Kidney epithelial cell (primary cell): Measurements from ENCODE around the gene LYSMD3. TPM values are rescaled to one million over a fixed set of nuclear protein-coding genes. Genes with fewer than 3 reads are reported as not detected.

Experiments used
- DNase-seq: peaks from one replicate; pipeline ENCODE4 v3.0.0-alpha.2; 2010; ENCODE audit warnings: low read depth
- H3K27me3 ChIP-seq: 2 replicates; pipeline ENCODE4 v1.6.0; 2011; ENCODE audit warnings: low read length; ENCODE audit not compliant: control insufficient read depth, insufficient read depth
- H3K36me3 ChIP-seq: 2 replicates; pipeline ENCODE4 v1.5.1; 2011; ENCODE audit warnings: low read length; ENCODE audit not compliant: control insufficient read depth, insufficient read depth
- H3K4me3 ChIP-seq: 2 replicates; pipeline ENCODE4 v1.5.1; 2011; ENCODE audit warnings: low read depth, mild to moderate bottlenecking, control low read depth, low read length
- total RNA-seq: library from RNA; depleted of rRNA; stranded (reverse); fragments of >200 nt; gene quantifications from 2 replicates; pipeline ENCODE4 v1.2.3, GENCODE V29; 2015
- TF ChIP-seq, protein P1 (sequence below): IDR thresholded peaks from 2 replicates; pipeline ENCODE4 v1.5.1; 2011; ENCODE audit warnings: mild to moderate bottlenecking, moderate library complexity, low read length, control low read depth, inconsistent platforms; ENCODE audit not compliant: insufficient read depth, poor library complexity, severe bottlenecking

The LYSMD3 gene
- total RNA-seq, 1 donor from 2014 or later: 16.2 TPM

DNA sequence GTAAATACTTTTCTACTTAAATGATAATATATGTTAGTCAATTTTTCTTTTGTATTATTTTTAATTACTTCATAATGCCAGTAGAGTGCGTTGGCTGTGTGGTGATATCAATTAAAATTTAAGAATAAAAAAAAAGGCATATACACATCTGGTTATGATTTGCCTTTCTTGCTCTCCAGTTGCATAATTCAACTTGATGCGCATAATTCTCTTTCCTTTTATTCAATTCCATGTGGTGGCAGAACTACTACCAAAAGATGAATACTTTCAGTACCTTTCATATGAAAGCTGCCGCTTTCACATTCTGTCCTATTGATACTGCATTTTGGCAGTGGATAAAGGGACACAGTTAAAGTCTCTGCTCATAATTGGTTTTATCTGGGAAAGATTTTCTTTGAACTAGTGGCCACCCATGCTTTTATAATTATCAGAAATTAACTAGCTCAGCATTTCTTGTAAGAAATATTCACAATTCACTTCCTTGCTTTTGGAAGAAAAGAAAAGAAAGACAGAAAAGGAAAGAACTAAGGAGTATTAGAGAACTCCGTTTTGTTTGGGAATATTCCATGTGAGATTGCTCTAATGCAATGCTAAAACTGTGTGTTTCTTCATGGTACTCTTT lies 16.9 kb upstream of the LYSMD3 start:
- Histone ChIP-seq H3K36me3 (no peaks in the 10 kb centered on the region), H3K4me3 (no peak overlapping the region), H3K27me3 (no peaks in the 10 kb centered on the region)
- no peak for DNase-seq
- TF ChIP-seq, protein P1, sequence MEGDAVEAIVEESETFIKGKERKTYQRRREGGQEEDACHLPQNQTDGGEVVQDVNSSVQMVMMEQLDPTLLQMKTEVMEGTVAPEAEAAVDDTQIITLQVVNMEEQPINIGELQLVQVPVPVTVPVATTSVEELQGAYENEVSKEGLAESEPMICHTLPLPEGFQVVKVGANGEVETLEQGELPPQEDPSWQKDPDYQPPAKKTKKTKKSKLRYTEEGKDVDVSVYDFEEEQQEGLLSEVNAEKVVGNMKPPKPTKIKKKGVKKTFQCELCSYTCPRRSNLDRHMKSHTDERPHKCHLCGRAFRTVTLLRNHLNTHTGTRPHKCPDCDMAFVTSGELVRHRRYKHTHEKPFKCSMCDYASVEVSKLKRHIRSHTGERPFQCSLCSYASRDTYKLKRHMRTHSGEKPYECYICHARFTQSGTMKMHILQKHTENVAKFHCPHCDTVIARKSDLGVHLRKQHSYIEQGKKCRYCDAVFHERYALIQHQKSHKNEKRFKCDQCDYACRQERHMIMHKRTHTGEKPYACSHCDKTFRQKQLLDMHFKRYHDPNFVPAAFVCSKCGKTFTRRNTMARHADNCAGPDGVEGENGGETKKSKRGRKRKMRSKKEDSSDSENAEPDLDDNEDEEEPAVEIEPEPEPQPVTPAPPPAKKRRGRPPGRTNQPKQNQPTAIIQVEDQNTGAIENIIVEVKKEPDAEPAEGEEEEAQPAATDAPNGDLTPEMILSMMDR: no peak

DNA sequence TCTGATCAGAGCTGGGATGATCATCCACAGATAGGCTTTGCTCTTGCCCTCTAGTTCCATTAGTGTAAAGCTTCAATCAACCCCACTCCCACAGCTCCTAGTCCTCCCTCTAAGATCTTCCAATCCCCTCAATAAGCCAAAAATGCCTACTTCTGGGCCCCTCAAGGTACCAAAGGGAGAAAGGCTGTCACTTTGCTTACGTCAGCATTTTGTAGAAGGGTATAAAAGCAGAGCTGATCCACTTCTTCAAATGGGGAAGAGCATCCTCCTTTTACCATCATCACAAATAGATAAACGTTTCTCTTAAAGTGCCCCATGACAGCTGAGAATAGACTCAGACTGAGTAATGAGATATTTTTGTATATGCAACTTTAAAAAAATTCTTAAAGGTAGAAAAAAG lies 16.1 kb upstream of the LYSMD3 start:
- Histone ChIP-seq H3K27me3 (no peaks in the 10 kb centered on the region), H3K4me3 (no peak overlapping the region), H3K36me3 (no peaks in the 10 kb centered on the region)
- TF ChIP-seq, protein P1: no peak
- DNase-seq: no peak

DNA sequence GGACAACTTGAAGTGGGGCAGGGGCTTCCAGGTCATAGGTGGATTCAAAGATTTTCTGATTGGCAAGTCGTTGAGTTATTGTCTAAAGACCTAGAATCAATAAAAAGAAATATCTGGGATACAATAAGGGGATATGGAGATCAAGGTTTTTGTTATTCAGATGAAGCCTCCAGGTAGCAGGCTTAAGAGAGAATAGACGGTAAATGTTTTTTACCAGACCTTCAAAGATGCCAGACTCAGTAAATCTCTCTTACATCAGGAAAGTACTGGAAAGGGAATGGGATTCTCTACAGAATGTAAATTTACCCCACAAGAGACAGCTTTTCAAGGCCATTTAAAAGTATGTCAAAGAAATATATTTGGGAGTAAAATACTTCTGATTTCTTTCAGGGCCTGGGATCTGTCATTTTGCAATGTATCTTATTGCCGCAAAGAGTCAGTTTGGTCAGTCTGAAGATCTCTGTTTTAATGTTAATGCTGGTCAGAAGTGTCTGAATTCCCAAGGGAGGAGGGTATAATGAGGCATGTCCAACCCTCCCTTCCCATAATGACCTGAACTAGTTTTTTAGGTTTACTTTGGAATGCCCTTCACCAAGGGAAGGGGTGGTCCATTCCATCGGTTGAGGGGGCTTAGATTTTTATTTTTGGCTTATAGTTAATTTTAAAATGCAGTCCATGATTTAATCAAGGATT lies 13.6 kb upstream of the LYSMD3 start:
- H3K36me3 ChIP-seq: no peaks in the 10 kb centered on the region
- H3K27me3 ChIP-seq: no peaks in the 10 kb centered on the region
- TF ChIP-seq, protein P1: no peak
- no peak for DNase-seq
- H3K4me3 ChIP-seq: no peak overlapping the region

DNA sequence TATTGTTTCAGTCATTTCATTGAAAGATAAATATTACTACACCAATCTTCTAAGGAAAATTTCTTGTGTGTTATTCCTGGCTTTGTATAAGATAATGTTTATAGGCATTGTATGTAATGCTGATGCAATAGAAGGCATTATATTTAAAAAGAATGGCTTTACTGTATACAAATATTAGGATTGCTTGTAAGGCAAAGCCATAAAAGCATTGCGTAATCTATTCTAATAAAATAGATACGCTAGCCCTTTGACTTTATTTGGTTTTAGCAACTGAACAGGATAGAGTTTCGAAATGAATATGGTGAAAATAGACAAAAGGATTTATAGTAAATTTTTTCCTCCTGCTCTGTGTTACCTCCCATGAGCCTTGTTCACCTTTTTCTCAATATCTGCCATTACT lies 5.5 kb upstream of the LYSMD3 start:
- no peaks in the 10 kb centered on the region for H3K36me3 ChIP-seq
- H3K27me3 ChIP-seq: no peaks in the 10 kb centered on the region
- no peak for DNase-seq
- TF ChIP-seq, protein P1: no peak
- H3K4me3 ChIP-seq: no peak overlapping the region

DNA sequence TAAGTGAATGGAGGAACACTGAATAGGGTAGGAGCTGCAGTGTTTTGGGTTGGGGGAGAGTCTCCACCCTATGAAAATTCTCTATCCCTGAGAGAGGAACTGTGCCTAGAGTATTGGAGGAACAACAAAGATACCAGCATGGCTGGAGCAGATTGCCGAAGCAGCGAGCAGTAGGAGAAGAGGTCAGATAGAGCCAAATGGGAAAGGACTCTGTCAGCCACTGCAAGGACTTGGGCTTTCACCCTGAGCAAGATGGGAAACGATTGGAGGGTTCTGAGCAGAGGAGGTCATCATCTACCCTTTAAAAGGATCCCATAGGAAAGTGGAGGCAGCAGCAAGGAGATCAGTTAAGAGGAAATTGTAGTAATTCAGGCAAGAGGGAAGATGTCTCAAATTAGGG lies 4.4 kb upstream of the LYSMD3 start:
- Histone ChIP-seq H3K36me3 (no peaks in the 10 kb centered on the region), H3K27me3 (no peaks in the 10 kb centered on the region), H3K4me3 (no peak overlapping the region)
- TF ChIP-seq, protein P1: no peak
- no peak for DNase-seq
